Endothelial cell of umbilical vein (primary cell): Measurements from ENCODE around the gene FEN1. TPM values are rescaled to one million over a fixed set of nuclear protein-coding genes. Genes with fewer than 3 reads are reported as not detected.

ENCODE experiments used
- BruUV-seq: library from RNA; stranded (reverse); fragments of 400-500 nt; replicated peaks from 2 replicates; lab custom pipeline; 2021; lab: Mats Ljungman, UMichigan
- CTCF ChIA-PET: fragments of 300-600, 350-600 bp; sonication (Branson Sonifier 250); formaldehyde crosslinking; loops from one replicate; lab custom pipeline; 2021; ENCODE audit warnings: antibody characterized with exemption, inconsistent platforms; lab: Charles Lee
- POLR2A ChIA-PET: fragments of 300-600, 350-600 bp; sonication (Branson Sonifier 250); formaldehyde crosslinking; loops from one replicate; lab custom pipeline; 2021; ENCODE audit warnings: antibody characterized with exemption, inconsistent platforms; lab: Charles Lee
- DNase-seq: peaks from one replicate; pipeline ENCODE4 v3.0.0-alpha.2; 2011; ENCODE audit warnings: low read depth, low spot score
- FAIRE-seq: peaks from 2 replicates; lab custom pipeline; 2011; peaks lifted over from hg19 to GRCh38; lab: Jason Lieb, UNC
- H2AFZ ChIP-seq: 2 replicates; pipeline ENCODE4 v1.6.0; 2012; ENCODE audit warnings: low read depth, low read length, control low read depth, inconsistent platforms
- H3K27ac ChIP-seq: 2 replicates; pipeline ENCODE4 v1.5.1; 2011; ENCODE audit warnings: low read depth, mild to moderate bottlenecking, control low read depth, low read length, moderate library complexity; ENCODE audit not compliant: insufficient read depth
- H3K27me3 ChIP-seq, 2 experiments: 2 replicates each; pipeline versions ENCODE4 v1.6.0 to v1.6.1; 2011; ENCODE audit warnings: low read length in 2 of 2, mixed read lengths in 1 of 2; ENCODE audit not compliant: control insufficient read depth in 2 of 2, insufficient read depth in 2 of 2
- H3K36me3 ChIP-seq, 2 experiments: 2 replicates in 1 of 2; 3 replicates in 1 of 2; pipeline ENCODE4 v1.5.1; 2011; ENCODE audit warnings: low read length in 2 of 2, mild to moderate bottlenecking in 1 of 2, moderate library complexity in 1 of 2; ENCODE audit not compliant: control insufficient read depth in 2 of 2, insufficient read depth in 2 of 2; ENCODE audit errors: extremely low read depth in 1 of 2
- H3K4me1 ChIP-seq: 3 replicates; pipeline ENCODE4 v1.5.1; 2011; ENCODE audit warnings: mild to moderate bottlenecking, low read length; ENCODE audit not compliant: control insufficient read depth, insufficient read depth; ENCODE audit errors: extremely low read depth
- H3K4me2 ChIP-seq: 2 replicates; pipeline ENCODE4 v1.6.1; 2011; ENCODE audit warnings: low read length, control low read depth, mixed read lengths; ENCODE audit not compliant: insufficient read depth
- H3K4me3 ChIP-seq, 3 experiments: fragments of 200-600 bp in 1 of 3; sonication (generic), shearing (Covaris generic) in 1 of 3; replicated peaks in 1 of 3; 2 replicates each; pipeline ENCODE4 v1.5.1; 2011 to 2016; ENCODE audit warnings: control low read depth in 3 of 3, low read length in 3 of 3, mild to moderate bottlenecking in 2 of 3, inconsistent platforms in 1 of 3, low read depth in 1 of 3, moderate library complexity in 1 of 3; ENCODE audit not compliant: insufficient read depth in 1 of 3
- H3K79me2 ChIP-seq: 2 replicates; pipeline ENCODE4 v1.6.0; 2012; ENCODE audit warnings: low read length, inconsistent platforms; ENCODE audit not compliant: control insufficient read depth, insufficient read depth
- H3K9ac ChIP-seq: replicated peaks from 2 replicates; pipeline ENCODE3; 2011; ENCODE audit warnings: low read length, control low read depth; ENCODE audit not compliant: insufficient read depth; ENCODE audit errors: extremely low read depth
- H3K9me1 ChIP-seq: replicated peaks from 3 replicates; pipeline ENCODE4 v1.6.0; 2011; ENCODE audit warnings: mild to moderate bottlenecking, low read length; ENCODE audit not compliant: control insufficient read depth, insufficient read depth; ENCODE audit errors: extremely low read depth
- H3K9me3 ChIP-seq: replicated peaks from 2 replicates; pipeline ENCODE4 v1.5.1; 2012; ENCODE audit warnings: low read length, inconsistent platforms; ENCODE audit not compliant: control insufficient read depth, insufficient read depth
- H4K20me1 ChIP-seq: replicated peaks from 2 replicates; pipeline ENCODE3; 2011; ENCODE audit warnings: mild to moderate bottlenecking, low read length; ENCODE audit not compliant: control insufficient read depth, insufficient read depth; ENCODE audit errors: extremely low read depth
- CTCF ChIP-seq, 2 donors: IDR thresholded peaks; 1 replicate in 1 of 2; 2 replicates in 1 of 2; pipeline ENCODE4 v1.5.1; 2011; ENCODE audit warnings: low read length in 2 of 2, mild to moderate bottlenecking in 2 of 2, moderate library complexity in 2 of 2, control low read depth in 1 of 2, inconsistent platforms in 1 of 2, low read depth in 1 of 2; ENCODE audit not compliant: insufficient read depth in 1 of 2; ENCODE audit errors: extremely low read depth in 1 of 2
- EZH2 ChIP-seq: IDR thresholded peaks from 2 replicates; pipeline ENCODE4 v1.6.1; 2012; ENCODE audit warnings: borderline replicate concordance, low read depth, mild to moderate bottlenecking, moderate library complexity, low read length, inconsistent platforms; ENCODE audit not compliant: severe bottlenecking
- FOS ChIP-seq: IDR thresholded peaks from 2 replicates; pipeline ENCODE4 v1.6.1; 2011; ENCODE audit warnings: mild to moderate bottlenecking, low read length, moderate library complexity, borderline replicate concordance; ENCODE audit not compliant: insufficient read depth
- GATA2 ChIP-seq: IDR thresholded peaks from 2 replicates; pipeline ENCODE4 v1.7.0; 2011; ENCODE audit warnings: low read depth, mild to moderate bottlenecking, moderate library complexity, mixed read lengths, low read length; ENCODE audit not compliant: insufficient read length, insufficient read depth
- JUN ChIP-seq: IDR thresholded peaks from 2 replicates; pipeline ENCODE4 v1.6.1; 2011; ENCODE audit warnings: borderline replicate concordance, low read depth; ENCODE audit not compliant: insufficient read length, insufficient read depth
- MYC ChIP-seq: IDR thresholded peaks from one replicate; pipeline ENCODE4 v1.6.1; 2011; ENCODE audit warnings: mild to moderate bottlenecking, low read depth, low read length
- POLR2A ChIP-seq: IDR thresholded peaks from 2 replicates; pipeline ENCODE4 v1.6.1; 2012; ENCODE audit warnings: low read depth, mild to moderate bottlenecking, control low read depth, low read length
- POLR2AphosphoS5 ChIP-seq: IDR thresholded peaks from 2 replicates; pipeline ENCODE4 v1.6.1; 2012; ENCODE audit warnings: low read depth, mild to moderate bottlenecking, control low read depth, low read length, moderate library complexity; ENCODE audit not compliant: insufficient read depth
- dilution Hi-C: fragments of 300-500 bp; cut with MboI; formaldehyde crosslinking; loops from one replicate; pipeline ENCODE4 v1.15.0; 2019; ENCODE audit warnings: low sequenced_read_pairs; ENCODE audit not compliant: extremely low pct_ligation_motif_present
- intact Hi-C: fragments of 100-400 bp; cut with micrococcal nuclease; formaldehyde crosslinking; loops from one replicate; pipeline ENCODE4 v1.10.0; 2022
- polyA plus RNA-seq, 4 experiments: library from polyadenylated mRNA; depleted of rRNA in 3 of 4; stranded (reverse) in 3 of 4; unstranded in 1 of 4; fragments of >200 nt; gene quantifications; 2 replicates each; pipeline versions ENCODE4 v1.2.1 to v1.2.3, GENCODE V29; 2011 to 2012; ENCODE audit warnings: missing spikeins in 1 of 4
- total RNA-seq: library from RNA; stranded (reverse); gene quantifications from 2 replicates; pipeline ENCODE4 v1.2.3, GENCODE V29; 2021
- TF ChIP-seq, protein P1 (sequence below): IDR thresholded peaks from 2 replicates; pipeline ENCODE4 v1.6.1; 2011; ENCODE audit not compliant: insufficient read depth, insufficient read length

FEN1 gene
- total and polyA plus RNA-seq, 2 donors (not counting 3 experiments of a cell fraction or from before 2014, with no cell fraction given): 29.3 to 60.5 TPM

- Histone ChIP-seq H3K27me3 (no peaks in the 10 kb centered on the region), H3K9me1 (no peaks in the 10 kb centered on the region), H3K4me3 (no peak overlapping the region), H3K4me2 (no peak overlapping the region), H3K36me3 (peaks cover 3 to 6% of the 10 kb centered on the region in 2 experiments), H4K20me1 (no peaks in the 10 kb centered on the region), H3K27ac (no peak overlapping the region), H3K9ac (no peak overlapping the region), H3K4me1 (peaks cover 25% of the 10 kb centered on the region), H2AFZ (no peak overlapping the region), H3K9me3 (no peaks in the 10 kb centered on the region), H3K79me2 (peaks cover 61% of the 10 kb centered on the region)
- ChIA-PET POLR2A (no interaction called here), CTCF (interaction anchor here (0.8 to 4.4 kb wide), 5 partner anchors 40 to 313 kb away, joined by 3 to 112 read pairs (median 59); no protein-coding TSS in a partner anchor)
- dilution Hi-C loops (no loop called here), intact Hi-C loops (no loop called here)
- TF ChIP-seq JUN (no peak), MYC (no peak), GATA2 (no peak), POLR2AphosphoS5 (no peak), FOS (no peak), CTCF (IDR thresholded peaks at IDR 0.05; ENCODE audit: extremely low read depth in 1 of 2, insufficient read depth in 1 of 2, low read depth in 1 of 2, low read length in 2 of 2) (no peak), POLR2A (no peak), EZH2 (no peak)
- TF ChIP-seq, protein P1, sequence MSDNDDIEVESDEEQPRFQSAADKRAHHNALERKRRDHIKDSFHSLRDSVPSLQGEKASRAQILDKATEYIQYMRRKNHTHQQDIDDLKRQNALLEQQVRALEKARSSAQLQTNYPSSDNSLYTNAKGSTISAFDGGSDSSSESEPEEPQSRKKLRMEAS: no peak
- BruUV-seq: no TSS peak
- DNase-seq (no peak), FAIRE-seq (no peak)
These were observed 2.7 kb downstream of the FEN1 start for GRCh38 chr11:61795459-61795858.
